Measurements from ENCODE around the gene EVI5. TPM values are rescaled to one million over a fixed set of nuclear protein-coding genes. Genes with fewer than 3 reads are reported as not detected.

EVI5 gene
- total RNA-seq, 1 experiment from 2014 or later = 38.2 TPM

Other genes with a start within 250 kb of the EVI5 start
- 1,246 and 1,285 TPM in 2 replicates for gene RPL5, start 46.9 kb upstream of the EVI5 start, total RNA-seq (2014; rRNA removed)
- 1.0 and 2.1 TPM in 2 replicates for gene DIPK1A, start 176.4 kb upstream of the EVI5 start, total RNA-seq (2014; rRNA removed)

Data from PC-3 (cell line).